ENCODE data around the gene FOXO3. TPM values are rescaled to one million over a fixed set of nuclear protein-coding genes. Genes with fewer than 3 reads are reported as not detected.

The FOXO3 gene
- total and polyA plus RNA-seq, 2 of the 8 experiments (the other 6 are each of a cell fraction or from before 2014, with no cell fraction given) = 13.1 to 19.3 TPM

- POLR2A ChIA-PET (ENCODE audit: partially characterized antibody) = interaction anchor here (1.1 to 2.1 kb wide), 2 partner anchors 11 to 16 kb away, joined by 6 to 8 read pairs; no protein-coding TSS in a partner anchor
- WGBS, 2 experiments (ENCODE audit: extremely low coverage in 1 of 2, insufficient coverage in 1 of 2, insufficient read length in 1 of 2, insufficient replicate concordance in 2 of 2, low coverage in 1 of 2, low lambda C conversion rate in 2 of 2, missing lambda C conversion rate in 1 of 2) = 90% methylated on average over 4 of the region's 4 CpGs; no CpG with 5 or more reads in 1 of the 2 experiments
These were observed 17.4 kb downstream of the FOXO3 start for GRCh38 chr6:108578166-108578565.

More at GRCh38 chr6:108578166-108578565, 17.4 kb downstream of the FOXO3 start:
- Histone ChIP-seq H3K9me3 (ENCODE audit: insufficient read depth in 2 of 2, low read depth in 1 of 2, low read length in 1 of 2) (no peaks in the 10 kb centered on the region), H2BK120ac (replicated peaks; ENCODE audit: low read depth, low read length) (no peak overlapping the region), H3K56ac (replicated peaks; ENCODE audit: insufficient read length, low read depth, low read length) (no peak overlapping the region), H2BK15ac (ENCODE audit: low read length) (no peak overlapping the region), H3K4ac (replicated peaks; ENCODE audit: insufficient read length, low read depth, low read length) (no peak overlapping the region), H3K4me1 (replicated peaks in 1 of 4; ENCODE audit: control insufficient read depth in 3 of 4, insufficient read depth in 4 of 4, low read length in 3 of 4) (peaks cover 5 to 12% (median 9%) of the 10 kb centered on the region in 4 experiments; a peak in 6 of 7 replicates), H4K20me1 (replicated peaks in 1 of 2; ENCODE audit: control insufficient read depth in 1 of 2, insufficient read depth in 2 of 2, low read length in 2 of 2) (peaks cover 0 to 2% of the 10 kb centered on the region in 2 experiments), H2BK5ac (ENCODE audit: low read depth, low read length) (no peak overlapping the region), H3K23me2 (ENCODE audit: low read depth, low read length) (no peaks in the 10 kb centered on the region), H4K5ac (ENCODE audit: insufficient read length, low read depth, low read length) (no peak overlapping the region), H2BK20ac (ENCODE audit: low read length) (no peak overlapping the region), H4K8ac (ENCODE audit: extremely low read depth, insufficient read depth, low read length) (no peak overlapping the region), H3K9ac (replicated peaks in 1 of 4; ENCODE audit: extremely low read depth in 1 of 4, low read depth in 3 of 4, low read length in 3 of 4) (no peak overlapping the region), H3K36me3 (ENCODE audit: control insufficient read depth in 2 of 4, insufficient read depth in 4 of 4, low read length in 3 of 4) (no peaks in the 10 kb centered on the region), H3K4me3 (ENCODE audit: extremely low read depth in 1 of 4, insufficient read depth in 2 of 4, low read depth in 3 of 4, low read length in 4 of 4) (no peak overlapping the region), H2AK5ac (ENCODE audit: low read depth, low read length) (no peak overlapping the region), H3K23ac (ENCODE audit: insufficient read length) (no peak overlapping the region), H3K27me3 (replicated peaks in 1 of 4; ENCODE audit: control insufficient read depth in 3 of 4, extremely low read depth in 1 of 4, insufficient read depth in 3 of 4, low read length in 3 of 4) (no peaks in the 10 kb centered on the region), H2BK12ac (ENCODE audit: low read depth, low read length) (no peak overlapping the region), H2AFZ (ENCODE audit: low read length) (no peak overlapping the region), H3K27ac (ENCODE audit: low read depth, low read length) (no peak overlapping the region), H3K4me2 (ENCODE audit: insufficient read depth in 1 of 2, low read depth in 2 of 2, low read length in 2 of 2) (no peak overlapping the region), H3K18ac (ENCODE audit: extremely low read depth, low read length) (no peak overlapping the region), H4K91ac (replicated peaks; ENCODE audit: insufficient read length, low read length) (no peak overlapping the region), H3K79me1 (ENCODE audit: low read depth, low read length) (no peaks in the 10 kb centered on the region; the same call in 1 of the 2 replicates), H3K79me2 (ENCODE audit: control insufficient read depth in 1 of 2, insufficient read depth in 2 of 2, low read length in 2 of 2) (peaks cover 0 to 85% of the 10 kb centered on the region in 2 experiments), H3K14ac (ENCODE audit: insufficient read length) (no peak overlapping the region)
- DNase-seq (ENCODE audit: low read depth in 1 of 2, low spot score in 2 of 2) (no peak), FAIRE-seq (no peak)
- TF ChIP-seq BCL11A (IDR thresholded peaks at IDR 0.05; ENCODE audit: low read depth in 2 of 2, low read length in 2 of 2) = no peak
- no peak for TF ChIP-seq TBP (IDR thresholded peaks at IDR 0.05; ENCODE audit: low read depth, low read length)
- no peak for TF ChIP-seq MAX (IDR thresholded peaks at IDR 0.05)
- no peak for TF ChIP-seq JUN (IDR thresholded peaks at IDR 0.05; ENCODE audit: low read depth, low read length)
- no peak for TF ChIP-seq POLR2AphosphoS5 (IDR thresholded peaks at IDR 0.05; ENCODE audit: low read depth, low read length)
- TF ChIP-seq SP4 (IDR thresholded peaks at IDR 0.05; ENCODE audit: low read length) = no peak
- no peak for TF ChIP-seq SP2 (IDR thresholded peaks at IDR 0.05; ENCODE audit: low read length)
- CTCF ChIA-PET (ENCODE audit: partially characterized antibody) = interaction anchor here (0.9 to 1.2 kb wide), 2 partner anchors 13 to 36 kb away, joined by 4 read pairs; no protein-coding TSS in a partner anchor
